DOHH2 (cell line): ENCODE measurements around the gene NOS1.

Experiments used
- H3F3A ChIP-seq: fragments of 200-600 bp; sonication (generic), shearing (Covaris generic); 2 replicates; pipeline ENCODE4 v1.6.0; 2016; ENCODE audit warnings: antibody characterized with exemption, mild to moderate bottlenecking; ENCODE audit not compliant: control insufficient read depth, insufficient read depth
- H3K27ac ChIP-seq: fragments of 200-600 bp; sonication (generic); 2 replicates; pipeline ENCODE4 v1.5.1; 2014; ENCODE audit warnings: low read depth, mild to moderate bottlenecking, low read length, moderate library complexity
- H3K27me3 ChIP-seq: fragments of 200-600 bp; sonication (generic); 2 replicates; pipeline ENCODE4 v1.6.1; 2014; ENCODE audit warnings: mild to moderate bottlenecking, low read length, mixed read lengths; ENCODE audit not compliant: control insufficient read depth
- H3K36me3 ChIP-seq: fragments of 200-600 bp; sonication (generic); 2 replicates; pipeline ENCODE4 v1.6.1; 2014; ENCODE audit warnings: mild to moderate bottlenecking, low read length, moderate library complexity, mixed read lengths; ENCODE audit not compliant: control insufficient read depth
- H3K4me1 ChIP-seq: fragments of 200-600 bp; sonication (generic); 2 replicates; pipeline ENCODE4 v1.6.1; 2014; ENCODE audit warnings: mild to moderate bottlenecking, low read length, mixed read lengths; ENCODE audit not compliant: control insufficient read depth
- H3K4me2 ChIP-seq: fragments of 200-600 bp; sonication (generic); 2 replicates; pipeline ENCODE4 v1.6.0; 2014; ENCODE audit warnings: mild to moderate bottlenecking, low read length, moderate library complexity
- H3K4me3 ChIP-seq: fragments of 200-600 bp; sonication (generic); 2 replicates; pipeline ENCODE4 v1.5.1; 2014; ENCODE audit warnings: mild to moderate bottlenecking, low read length, mixed read lengths
- H3K79me2 ChIP-seq: fragments of 200-600 bp; sonication (generic); 2 replicates; pipeline ENCODE4 v1.6.1; 2014; ENCODE audit warnings: mild to moderate bottlenecking, low read length, mixed read lengths; ENCODE audit not compliant: control insufficient read depth
- H3K9me2 ChIP-seq: fragments of 200-600 bp; sonication (generic); replicated peaks from 2 replicates; pipeline ENCODE4 v1.6.1; 2014; ENCODE audit warnings: mild to moderate bottlenecking, low read length, mixed read lengths; ENCODE audit not compliant: control insufficient read depth
- H3K9me3 ChIP-seq: fragments of 200-600 bp; sonication (generic); 2 replicates; pipeline ENCODE4 v1.6.1; 2014; ENCODE audit warnings: antibody characterized with exemption, low read length, mixed read lengths; ENCODE audit not compliant: control insufficient read depth, insufficient read depth
- H4K20me1 ChIP-seq: fragments of 200-600 bp; sonication (generic); 2 replicates; pipeline ENCODE4 v1.6.0; 2014; ENCODE audit warnings: low read depth, mild to moderate bottlenecking, antibody characterized with exemption, low read length, moderate library complexity; ENCODE audit not compliant: control insufficient read depth, insufficient read depth
- CTCF ChIP-seq: fragments of 200-600 bp; sonication (generic); IDR thresholded peaks from one replicate; pipeline ENCODE4 v1.5.1; 2014; ENCODE audit warnings: antibody characterized with exemption, mild to moderate bottlenecking, low read depth, low read length; ENCODE audit not compliant: poor library complexity, severe bottlenecking
- EZH2phosphoT487 ChIP-seq: fragments of 200-600 bp; sonication (generic); IDR thresholded peaks from 2 replicates; pipeline ENCODE4 v1.6.1; 2017; ENCODE audit warnings: borderline replicate concordance, mild to moderate bottlenecking, antibody characterized with exemption, low read length, moderate library complexity, mixed read lengths

The NOS1 gene

GRCh38 chr12:117180758-117181467 is 180.5 kb downstream of the NOS1 start:
- no peak overlapping the region for H3K4me3 ChIP-seq
- peaks cover 10% of the 10 kb centered on the region for H3K4me1 ChIP-seq
- TF ChIP-seq CTCF (no peak), EZH2phosphoT487 (no peak)
- no peak overlapping the region for H3K27ac ChIP-seq
- peaks cover 7% of the 10 kb centered on the region for H3K9me3 ChIP-seq
- peaks cover 96% of the 10 kb centered on the region for H3K36me3 ChIP-seq
- no peaks in the 10 kb centered on the region for H4K20me1 ChIP-seq
- peaks cover 8% of the 10 kb centered on the region for H3F3A ChIP-seq
- no peak overlapping the region for H3K4me2 ChIP-seq
- peaks cover 21% of the 10 kb centered on the region for H3K79me2 ChIP-seq
- H3K9me2 ChIP-seq: no peaks in the 10 kb centered on the region
- H3K27me3 ChIP-seq: no peaks in the 10 kb centered on the region

DNA sequence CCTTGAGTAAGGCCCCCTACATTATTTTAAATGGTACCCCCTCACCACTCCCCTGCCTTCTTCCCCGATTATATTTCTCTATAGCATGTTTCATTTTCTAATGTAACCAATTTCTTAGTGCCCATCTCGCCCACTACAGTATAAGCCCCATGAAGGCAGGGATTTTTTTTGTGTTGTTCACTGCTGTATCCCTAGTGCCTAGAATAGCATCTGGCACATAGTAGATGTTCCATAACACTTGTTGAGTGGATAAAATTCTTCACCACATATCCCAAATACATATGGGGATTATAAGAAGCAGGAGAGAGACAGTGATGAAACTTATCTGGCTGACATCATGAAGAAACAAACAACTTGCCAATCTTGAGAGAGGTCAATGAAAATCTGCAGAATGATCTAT is 182.7 kb downstream of the NOS1 start:
- Histone ChIP-seq H3F3A (peaks cover 8% of the 10 kb centered on the region), H3K4me2 (no peak overlapping the region), H3K36me3 (peaks cover 96% of the 10 kb centered on the region), H3K27ac (no peak overlapping the region), H3K79me2 (peaks cover 8% of the 10 kb centered on the region), H3K9me3 (peaks cover 7% of the 10 kb centered on the region), H3K4me1 (peaks cover 10% of the 10 kb centered on the region), H3K27me3 (no peaks in the 10 kb centered on the region), H3K4me3 (no peak overlapping the region), H3K9me2 (no peaks in the 10 kb centered on the region), H4K20me1 (no peaks in the 10 kb centered on the region)
- no peak for TF ChIP-seq CTCF
- TF ChIP-seq EZH2phosphoT487: no peak

GRCh38 chr12:117178301-117178700 is 183.1 kb downstream of the NOS1 start:
- Histone ChIP-seq H3K27ac (no peak overlapping the region), H3K4me3 (no peak overlapping the region), H3K9me2 (no peaks in the 10 kb centered on the region), H3K79me2 (peaks cover 4% of the 10 kb centered on the region), H3K36me3 (peaks cover 96% of the 10 kb centered on the region), H3K4me2 (no peak overlapping the region), H3F3A (peaks cover 8% of the 10 kb centered on the region), H3K4me1 (peaks cover 10% of the 10 kb centered on the region), H3K9me3 (peaks cover 7% of the 10 kb centered on the region), H3K27me3 (no peaks in the 10 kb centered on the region), H4K20me1 (no peaks in the 10 kb centered on the region)
- TF ChIP-seq EZH2phosphoT487: no peak
- no peak for TF ChIP-seq CTCF
